SK-N-MC (cell line): ENCODE results near the gene OR14A16.

Experiments
- EZH2 ChIP-seq: fragments of 200-600 bp; sonication (generic); IDR thresholded peaks from one replicate; pipeline ENCODE4 v1.6.1; 2017; ENCODE audit warnings: antibody characterized with exemption
- POLR2AphosphoS5 ChIP-seq: IDR thresholded peaks from 2 replicates; pipeline ENCODE4 v1.6.1; 2012; ENCODE audit warnings: mild to moderate bottlenecking, low read depth, low read length, borderline replicate concordance

GRCh38 chr1:247825362-247825761, 1.4 kb upstream of the OR14A16 start:
- TF ChIP-seq EZH2: no peak
- no peak for TF ChIP-seq POLR2AphosphoS5
